ENCODE results near the gene MASP1.
"Not testable (repeated sequence)": the region's sequence is repeated elsewhere in the genome, so short reads cannot be mapped to it uniquely, and the experiment has no call there.

Gene MASP1

GRCh38 chr3:187222801-187223200 is 68.7 kb downstream of the MASP1 start:
- ATAC-seq, result no peak

GRCh38 chr3:187215460-187215859 is 76.1 kb downstream of the MASP1 start:
- ATAC-seq, result no peak

DNA sequence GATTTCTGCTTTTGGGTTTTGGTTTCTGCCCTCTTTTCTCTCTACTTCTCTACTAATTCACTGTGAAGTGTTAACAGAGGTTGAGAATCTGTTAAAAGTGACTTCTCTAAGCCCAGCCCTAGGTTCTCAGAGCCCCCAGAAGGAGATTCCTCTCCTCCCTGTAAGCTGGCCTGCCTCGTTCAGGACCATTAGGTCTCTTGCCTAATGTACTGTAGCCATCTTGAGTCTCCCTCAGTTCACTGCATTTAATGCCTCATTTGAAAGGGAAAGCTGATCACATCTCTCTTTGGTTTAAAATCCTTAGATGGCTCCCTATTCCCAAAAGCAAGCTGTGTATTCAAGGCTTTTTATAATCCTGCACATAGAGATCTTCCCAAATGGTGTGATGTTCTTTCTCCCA is 77.9 kb downstream of the MASP1 start:
- ATAC-seq, result no peak

DNA sequence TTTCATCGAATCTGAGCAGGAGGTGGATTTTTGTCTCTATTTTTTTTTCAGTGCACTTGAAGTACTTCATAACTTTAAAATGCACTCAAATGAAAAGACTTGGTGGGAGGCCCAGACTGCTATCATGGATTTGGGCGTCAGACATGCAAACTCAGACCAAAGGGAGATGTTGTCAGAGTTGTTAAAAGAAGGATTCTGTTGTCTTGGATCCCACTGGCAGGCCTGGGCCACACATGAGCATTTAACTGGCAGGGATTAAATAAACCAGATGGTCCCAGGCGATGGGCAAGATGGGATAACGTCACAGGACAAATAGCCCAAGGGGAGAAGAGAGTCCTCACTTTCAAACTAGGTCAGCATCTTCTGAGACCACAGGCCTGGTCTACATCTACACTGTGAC is 78.8 kb downstream of the MASP1 start:
- ATAC-seq, result no peak

DNA sequence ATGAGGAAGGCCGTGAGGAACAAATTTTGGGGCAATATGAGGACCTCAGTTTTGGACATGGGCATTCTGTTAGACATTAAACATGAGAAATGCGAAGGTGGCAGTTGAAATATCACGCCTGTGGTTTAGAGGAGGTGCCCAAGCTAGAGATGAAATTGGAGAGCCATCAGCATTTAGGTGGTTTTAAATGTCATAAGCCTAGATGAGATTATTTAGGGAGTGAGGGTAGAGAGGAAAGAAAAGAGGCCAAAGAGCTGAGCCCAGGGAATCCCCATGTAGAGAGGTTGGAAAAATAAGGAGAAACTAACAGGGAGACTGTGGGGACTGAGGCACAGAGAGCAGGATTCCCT is 79.4 kb downstream of the MASP1 start:
- no peak for ATAC-seq

DNA sequence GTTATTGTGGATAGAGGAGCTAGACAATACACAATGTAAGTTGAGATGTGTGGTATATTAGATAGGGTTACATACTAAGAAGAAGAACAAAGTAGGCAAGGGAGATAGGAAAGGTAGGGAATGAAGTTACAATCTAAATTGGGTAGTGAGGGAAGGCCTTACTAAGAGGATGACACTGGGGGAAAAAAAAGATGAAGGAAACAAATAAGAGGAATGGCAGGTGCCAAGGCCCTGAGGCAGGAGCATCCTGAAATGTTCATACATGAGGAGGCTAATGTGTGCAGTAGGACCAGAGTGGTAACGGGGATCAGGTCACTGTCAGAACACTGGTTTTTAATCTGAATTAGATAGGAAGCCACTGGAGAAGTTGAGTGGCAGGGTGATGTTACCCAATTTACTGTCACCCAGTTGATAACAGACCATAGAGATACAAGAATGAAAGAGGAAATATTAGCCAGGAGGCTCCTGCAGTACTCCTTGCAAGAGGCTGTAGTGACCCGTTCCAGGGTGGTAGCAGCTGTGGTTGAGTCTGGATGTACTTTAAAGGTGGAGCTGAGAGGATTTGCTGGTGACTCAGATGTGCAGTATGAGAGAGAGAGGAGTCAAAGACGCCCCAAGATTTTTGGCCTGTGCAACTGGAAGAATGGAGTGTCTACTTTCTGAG is 79.9 kb downstream of the MASP1 start:
- no peak for ATAC-seq

DNA sequence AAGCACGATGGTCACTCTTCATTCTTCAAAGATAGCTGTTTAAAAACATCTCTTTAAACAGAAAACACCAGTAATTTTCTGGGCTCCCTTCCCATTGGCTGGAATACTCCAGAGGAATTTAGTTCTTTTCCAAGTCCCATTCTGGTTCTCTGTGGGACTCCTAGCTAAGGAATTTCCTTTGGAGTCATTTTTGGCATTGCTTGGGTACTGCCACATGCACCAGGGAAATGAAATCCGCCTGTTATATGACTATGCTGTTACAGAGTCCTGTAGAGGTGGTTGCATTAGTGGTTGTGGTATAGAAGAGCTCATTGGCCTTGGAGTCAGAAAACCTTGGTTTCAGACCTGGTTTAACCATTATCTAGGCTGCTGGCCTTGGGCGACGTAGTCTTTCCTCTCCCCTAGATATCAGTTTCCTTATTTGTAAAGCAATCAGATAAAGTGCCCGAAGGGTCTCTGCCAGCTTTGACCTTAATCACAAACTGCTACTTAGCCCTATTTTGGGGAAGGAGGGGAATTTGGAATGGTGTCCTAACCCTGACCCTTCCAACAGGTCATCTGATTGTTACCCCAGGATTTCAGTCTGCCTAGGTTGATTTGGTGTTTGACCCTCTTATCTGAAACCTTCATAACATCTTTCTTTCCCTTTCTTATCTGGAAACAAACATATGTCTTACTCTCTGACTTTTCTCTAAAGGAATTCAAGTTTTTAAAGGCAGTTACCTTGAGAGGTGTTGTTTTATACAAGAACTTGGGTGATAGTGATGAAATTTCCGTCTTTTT is 80.8 kb downstream of the MASP1 start:
- no peak for ATAC-seq

- ATAC-seq, result no peak
Measured at GRCh38 chr3:187210091-187210490, 81.4 kb downstream of the MASP1 start.

DNA sequence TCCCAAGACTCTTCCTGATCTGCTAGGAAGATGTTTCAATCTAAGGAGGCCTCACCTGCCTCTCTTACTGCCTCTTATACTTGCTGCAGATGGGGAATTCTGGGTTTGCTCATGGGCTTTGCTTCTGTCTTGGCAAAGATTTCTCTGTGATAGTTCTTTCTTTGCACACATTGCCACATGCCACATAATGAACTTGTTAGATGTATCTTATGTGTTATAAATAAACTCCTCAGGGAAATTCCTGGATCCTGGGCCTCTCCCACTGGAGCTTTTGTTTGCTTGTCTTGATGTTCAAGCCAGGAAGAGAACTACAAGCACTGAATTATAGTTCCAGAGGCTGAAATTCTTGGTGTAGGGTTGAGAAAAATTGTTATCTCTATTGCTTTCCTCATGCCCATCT is 82.0 kb downstream of the MASP1 start:
- ATAC-seq, result no peak

DNA sequence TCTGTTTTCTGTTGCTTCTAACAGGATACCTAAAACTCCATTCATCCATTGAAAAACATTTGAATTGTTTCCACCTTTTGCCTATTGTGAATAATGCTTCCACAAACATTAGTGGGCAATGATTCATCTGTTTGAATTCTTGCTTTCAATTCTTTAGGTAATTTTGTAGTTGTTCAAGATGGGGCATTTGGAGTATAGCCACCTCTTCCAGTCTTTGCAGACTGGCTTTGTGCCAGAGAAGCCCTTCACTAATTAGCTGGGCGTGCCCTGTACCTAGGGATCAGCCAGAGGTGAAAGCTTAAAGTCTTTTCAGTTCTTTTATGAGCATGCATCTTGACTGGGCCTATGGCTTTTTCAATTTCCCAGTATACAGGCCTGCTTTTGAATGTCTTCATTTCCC is 83.4 kb downstream of the MASP1 start:
- no peak for ATAC-seq

- ATAC-seq, result no peak
Measured at GRCh38 chr3:187207624-187208023, 83.9 kb downstream of the MASP1 start.

DNA sequence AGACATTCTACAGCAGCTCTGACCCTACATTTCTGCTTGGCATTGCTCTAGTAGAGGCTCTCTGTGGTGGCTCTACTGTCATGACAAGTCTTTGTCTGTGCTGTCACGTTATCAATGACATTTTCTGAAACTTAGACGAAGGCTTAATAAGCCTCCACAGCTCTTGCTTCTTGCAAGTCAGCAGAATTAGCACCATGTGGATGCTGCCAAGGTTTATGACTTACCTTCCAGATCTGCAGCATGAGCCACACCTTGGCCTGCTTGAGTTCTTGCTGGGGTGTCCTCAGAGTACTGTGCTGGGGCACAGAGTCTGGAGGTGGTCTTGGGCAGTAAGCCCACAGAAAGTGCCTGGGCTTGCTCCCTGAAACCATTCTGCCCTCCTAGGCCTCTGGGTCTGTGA is 84.5 kb downstream of the MASP1 start:
- ATAC-seq, result no peak

DNA sequence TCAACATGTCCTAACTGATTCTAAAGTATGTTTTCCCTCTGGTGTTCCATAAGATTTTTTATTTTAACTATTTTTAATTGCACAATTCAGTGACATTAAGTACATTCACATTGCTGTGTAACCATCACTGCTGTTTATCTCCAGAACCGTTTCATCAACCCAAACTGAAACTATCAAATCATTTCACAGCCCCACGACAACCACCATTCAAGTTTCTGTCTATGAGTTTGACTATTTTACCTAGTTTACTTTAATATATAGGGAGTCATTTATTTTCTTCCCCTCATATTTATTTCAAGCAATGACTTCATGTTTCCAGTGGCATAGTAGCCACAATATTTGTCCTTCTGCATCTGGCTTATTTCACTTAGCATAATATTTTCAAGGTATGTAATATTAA is 85.9 kb downstream of the MASP1 start:
- ATAC-seq, result no peak

DNA sequence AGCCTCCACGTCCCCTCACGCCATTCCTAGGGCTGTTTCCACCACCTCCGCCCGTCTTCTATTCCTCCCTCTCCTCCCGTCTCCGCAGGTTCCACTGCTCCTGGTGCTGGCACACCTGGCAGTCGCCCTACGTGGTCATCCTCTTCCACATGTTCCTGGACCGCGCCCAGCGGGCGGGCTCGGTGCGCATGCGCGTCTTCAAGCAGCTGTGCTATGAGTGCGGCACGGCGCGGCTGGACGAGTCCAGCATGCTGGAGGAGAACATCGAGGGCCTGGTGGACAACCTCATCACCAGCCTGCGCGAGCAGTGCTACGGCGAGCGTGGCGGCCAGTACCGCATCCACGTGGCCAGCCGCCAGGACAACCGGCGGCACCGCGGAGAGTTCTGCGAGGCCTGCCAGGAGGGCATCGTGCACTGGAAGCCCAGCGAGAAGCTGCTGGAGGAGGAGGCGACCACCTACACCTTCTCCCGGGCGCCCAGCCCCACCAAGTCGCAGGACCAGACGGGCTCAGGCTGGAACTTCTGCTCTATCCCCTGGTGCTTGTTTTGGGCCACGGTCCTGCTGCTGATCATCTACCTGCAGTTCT is 92.0 kb downstream of the MASP1 start:
- ATAC-seq, result not testable (repeated sequence)

GRCh38 chr3:187198490-187198889 is 93.0 kb downstream of the MASP1 start:
- ATAC-seq, result no peak

- ATAC-seq, result no peak
Measured at GRCh38 chr3:187197335-187197649, 94.2 kb downstream of the MASP1 start, which contains the start of gene RTP1. RTP1 (plus strand) TSS chr3:187197486; CDS start chr3:187197516, 30 bp downstream.

DNA sequence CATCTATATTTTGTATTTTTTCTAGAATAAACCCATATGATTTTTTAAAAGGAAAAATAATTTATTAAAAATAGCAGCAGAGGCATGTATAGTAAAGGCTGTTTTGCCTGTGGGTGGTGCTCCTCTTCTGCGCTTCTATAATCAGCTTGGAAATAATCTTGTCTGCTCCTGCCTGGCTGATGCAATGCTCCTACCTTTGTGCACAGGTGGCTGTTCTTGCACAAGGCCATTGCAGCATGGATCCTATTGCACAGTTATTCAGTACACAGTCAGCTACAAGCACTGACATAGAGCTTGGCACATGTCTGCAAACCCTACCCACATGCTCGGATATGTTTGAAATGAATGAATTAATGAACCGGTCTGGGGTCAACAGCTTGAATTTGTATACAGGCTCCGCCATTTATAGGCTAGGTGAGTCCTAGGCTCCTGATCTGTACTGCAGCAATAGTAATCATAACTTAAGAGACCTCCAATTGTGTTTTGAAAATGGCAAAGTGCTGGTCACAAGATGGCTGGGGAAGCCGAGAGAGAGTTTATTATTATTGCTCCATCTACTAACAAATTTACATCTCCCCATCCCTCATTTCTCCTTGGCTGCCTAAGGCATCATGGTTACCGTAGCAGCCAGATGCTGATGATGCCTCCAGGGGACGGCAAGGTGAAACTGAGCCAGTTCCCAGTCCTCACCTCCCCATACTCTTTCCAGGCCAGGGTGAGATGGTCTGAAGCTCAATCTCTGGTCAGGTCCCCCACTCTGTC is 94.8 kb downstream of the MASP1 start:
- ATAC-seq, result no peak

- no peak for ATAC-seq
Measured at GRCh38 chr3:187193181-187193580, 98.4 kb downstream of the MASP1 start.

GRCh38 chr3:187191271-187191670 is 100.3 kb downstream of the MASP1 start:
- no peak for ATAC-seq

- no peak for ATAC-seq
Measured at GRCh38 chr3:187188931-187189330, 102.6 kb downstream of the MASP1 start.

DNA sequence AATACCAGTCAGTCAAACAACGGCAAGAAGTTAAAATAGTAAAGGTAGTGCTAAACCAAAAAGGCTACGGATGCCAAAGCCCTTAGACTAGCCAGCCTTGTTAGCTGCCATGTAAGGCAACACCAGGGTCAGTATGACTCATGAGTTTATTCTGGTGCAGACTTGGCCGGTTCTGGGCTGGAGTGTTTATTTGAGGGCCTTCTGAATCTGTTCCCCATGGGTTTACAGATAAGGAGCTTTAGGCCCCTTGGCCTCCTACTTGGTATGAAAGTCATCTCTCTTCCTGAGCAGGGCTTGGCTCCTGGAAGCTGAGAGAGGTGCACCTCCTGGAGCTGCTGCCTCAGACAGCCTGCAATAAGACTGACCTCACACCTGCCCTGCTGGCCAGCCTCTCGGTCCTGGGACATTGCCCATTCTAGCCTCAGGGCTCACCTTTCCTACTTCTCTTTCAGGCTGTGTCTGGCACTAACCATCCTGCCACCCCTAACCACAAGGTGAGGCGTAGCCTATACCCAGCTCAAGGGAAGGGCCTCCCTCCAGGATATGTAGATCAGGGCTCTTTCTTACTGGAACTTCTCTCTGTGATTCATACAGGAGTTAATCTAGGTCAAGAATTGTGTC is 104.6 kb downstream of the MASP1 start:
- no peak for ATAC-seq

DNA sequence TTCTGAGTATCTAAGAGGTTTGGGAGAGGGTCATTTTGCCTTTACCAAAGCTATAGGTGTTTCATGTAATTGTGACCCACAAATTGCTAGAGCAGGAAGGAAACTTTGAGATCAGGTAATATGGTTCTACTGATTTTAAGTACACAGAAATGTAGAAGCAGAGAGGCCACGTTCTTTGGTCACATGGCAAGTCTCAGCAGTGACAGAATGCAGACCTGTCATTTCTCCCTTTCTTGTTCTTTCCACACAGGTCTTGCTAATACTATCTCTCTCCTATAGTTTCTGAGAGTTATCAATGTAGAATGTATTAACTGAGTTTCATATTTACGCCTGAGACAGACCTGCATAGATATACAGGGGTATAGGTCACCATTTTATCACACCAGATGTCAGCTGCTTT is 105.2 kb downstream of the MASP1 start:
- no peak for ATAC-seq

- no peak for ATAC-seq
Measured at GRCh38 chr3:187185759-187186158, 105.8 kb downstream of the MASP1 start.
